HCT116 (cell line): ENCODE data around the gene KBTBD13. TPM values are rescaled to one million over a fixed set of nuclear protein-coding genes. Genes with fewer than 3 reads are reported as not detected.

Source experiments
- ATAC-seq: fragments of 200-7000 bp; cut with Tn5 transposase; 2 replicates; pipeline ENCODE4 v1.9.1; 2020; ENCODE audit warnings: mild to moderate bottlenecking, moderate library complexity
- BruUV-seq: library from RNA; stranded (reverse); fragments of 400-500 nt; replicated peaks from 2 replicates; lab custom pipeline; 2021; lab: Mats Ljungman, UMichigan
- CTCF ChIA-PET: fragments of 300-600 bp; sonication (Branson Sonifier 250); formaldehyde crosslinking; loops from one replicate; lab custom pipeline; 2021; ENCODE audit warnings: antibody characterized with exemption; lab: Charles Lee
- POLR2A ChIA-PET: fragments of 300-600, 350-600 bp; sonication (Branson Sonifier 250); formaldehyde crosslinking; loops from one replicate; lab custom pipeline; 2021; ENCODE audit warnings: antibody characterized with exemption; lab: Charles Lee
- RAD21 ChIA-PET, 2 experiments: fragments of 300-600 bp; sonication (Branson Sonifier 250); formaldehyde crosslinking; loops; one replicate each; lab custom pipeline; 2023; ENCODE audit warnings: low total read pairs in 2 of 2; ENCODE audit not compliant: uncharacterized antibody in 2 of 2, unreplicated experiment in 2 of 2, low non-redundant PET in 1 of 2; lab: Charles Lee
- DNase-seq: peaks from one replicate; pipeline ENCODE4 v3.0.0-alpha.2; 2010; ENCODE audit warnings: low read depth, low spot score
- H2AFZ ChIP-seq: fragments of 200-600 bp; shearing (Covaris generic), sonication (generic); 2 replicates; pipeline ENCODE4 v1.6.1; 2017; ENCODE audit warnings: low read depth, mixed run types, mixed read lengths, antibody characterized with exemption, low read length; ENCODE audit not compliant: poor library complexity, severe bottlenecking
- H3K27ac ChIP-seq: 2 replicates; pipeline ENCODE4 v1.5.1; 2012; ENCODE audit warnings: low read depth, low read length
- H3K27me3 ChIP-seq: fragments of 200-600 bp; sonication (generic); 2 replicates; pipeline ENCODE4 v1.6.1; 2016; ENCODE audit warnings: mixed run types, low read length, mixed read lengths; ENCODE audit not compliant: insufficient read depth
- H3K36me3 ChIP-seq, 2 experiments: fragments of 200-500 bp in 1 of 2; fragments of 200-600 bp in 1 of 2; sonication (Bioruptor generic) in 1 of 2; sonication (generic) in 1 of 2; 2 replicates each; pipeline versions ENCODE4 v1.5.1 to v1.6.1; 2014 to 2016; ENCODE audit warnings: low read length in 2 of 2, inconsistent platforms in 1 of 2, mixed read lengths in 1 of 2, mixed run types in 1 of 2; ENCODE audit not compliant: insufficient read depth in 2 of 2, control insufficient read depth in 1 of 2
- H3K4me1 ChIP-seq, 2 experiments: fragments of 200-600 bp in 1 of 2; sonication (generic) in 1 of 2; 2 replicates each; pipeline versions ENCODE4 v1.5.1 to v1.6.1; 2012 to 2017; ENCODE audit warnings: low read length in 2 of 2, inconsistent platforms in 1 of 2, mild to moderate bottlenecking in 1 of 2, mixed read lengths in 1 of 2, mixed run types in 1 of 2, moderate library complexity in 1 of 2; ENCODE audit not compliant: insufficient read depth in 2 of 2, control insufficient read depth in 1 of 2
- H3K4me2 ChIP-seq: fragments of 200-600 bp; sonication (generic); 2 replicates; pipeline ENCODE4 v1.6.1; 2017; ENCODE audit warnings: mixed run types, low read length, mixed read lengths
- H3K4me3 ChIP-seq, 2 experiments: fragments of 200-600 bp in 1 of 2; sonication (generic) in 1 of 2; replicated peaks in 1 of 2; 2 replicates each; pipeline ENCODE4 v1.5.1; 2011 to 2016; ENCODE audit warnings: low read length in 2 of 2, control low read depth in 1 of 2, low read depth in 1 of 2, mild to moderate bottlenecking in 1 of 2, mixed read lengths in 1 of 2, mixed run types in 1 of 2
- H3K79me2 ChIP-seq: fragments of 200-600 bp; sonication (generic); 2 replicates; pipeline ENCODE4 v1.6.1; 2017; ENCODE audit warnings: mild to moderate bottlenecking, mixed run types, low read length, moderate library complexity, mixed read lengths; ENCODE audit not compliant: insufficient read depth
- H3K9ac ChIP-seq: fragments of 200-600 bp; sonication (generic); 2 replicates; pipeline ENCODE4 v1.6.1; 2016; ENCODE audit warnings: low read length, mixed read lengths
- H3K9me2 ChIP-seq: fragments of 200-600 bp; sonication (generic), shearing (Covaris generic); 2 replicates; pipeline ENCODE4 v1.6.1; 2017; ENCODE audit warnings: mixed run types, mild to moderate bottlenecking, moderate library complexity; ENCODE audit not compliant: insufficient read depth
- H3K9me3 ChIP-seq, 2 experiments: fragments of 200-500 bp in 1 of 2; fragments of 200-600 bp in 1 of 2; sonication (Bioruptor generic) in 1 of 2; sonication (generic) in 1 of 2; 2 replicates each; pipeline ENCODE4 v1.6.1; 2014 to 2017; ENCODE audit warnings: low read length in 2 of 2, mixed read lengths in 2 of 2, inconsistent platforms in 1 of 2, low read depth in 1 of 2, mild to moderate bottlenecking in 1 of 2, mixed run types in 1 of 2, moderate library complexity in 1 of 2; ENCODE audit not compliant: control insufficient read depth in 1 of 2, insufficient read depth in 1 of 2
- H4K20me1 ChIP-seq: fragments of 200-600 bp; sonication (generic), shearing (Covaris generic); 2 replicates; pipeline ENCODE4 v1.6.1; 2017; ENCODE audit warnings: mixed run types, mild to moderate bottlenecking, moderate library complexity; ENCODE audit not compliant: insufficient read depth
- CEBPB ChIP-seq: IDR thresholded peaks from 2 replicates; pipeline ENCODE4 v1.6.1; 2012; ENCODE audit warnings: low read depth
- EGR1 ChIP-seq: IDR thresholded peaks from 2 replicates; pipeline ENCODE4 v1.6.1; 2012; ENCODE audit warnings: low read depth
- ELF1 ChIP-seq: IDR thresholded peaks from 2 replicates; pipeline ENCODE4 v1.6.1; 2012; ENCODE audit warnings: low read depth, borderline replicate concordance
- EZH2 ChIP-seq: fragments of 200-600 bp; sonication (generic); IDR thresholded peaks from 2 replicates; pipeline ENCODE4 v1.6.1; 2017; ENCODE audit warnings: antibody characterized with exemption, mixed run types
- JUND ChIP-seq: IDR thresholded peaks from 2 replicates; pipeline ENCODE4 v1.6.1; 2012
- MAX ChIP-seq: IDR thresholded peaks from 2 replicates; pipeline ENCODE4 v1.6.1; 2012
- POLR2AphosphoS5 ChIP-seq: IDR thresholded peaks from 2 replicates; pipeline ENCODE4 v1.6.1; 2011; ENCODE audit warnings: mild to moderate bottlenecking, low read depth, low read length, moderate library complexity
- RAD21 ChIP-seq: IDR thresholded peaks from 2 replicates; pipeline ENCODE4 v1.6.1; 2012; ENCODE audit warnings: low read depth, mild to moderate bottlenecking
- SP1 ChIP-seq: IDR thresholded peaks from 2 replicates; pipeline ENCODE4 v1.6.1; 2012; ENCODE audit warnings: low read depth
- SRF ChIP-seq: IDR thresholded peaks from 2 replicates; pipeline ENCODE4 v1.6.1; 2012; ENCODE audit warnings: low read depth
- ZBTB33 ChIP-seq: IDR thresholded peaks from 2 replicates; pipeline ENCODE4 v1.6.1; 2011; ENCODE audit warnings: mild to moderate bottlenecking, low read length, moderate library complexity; ENCODE audit not compliant: insufficient replicate concordance; ENCODE audit errors: extremely low read depth
- ZFX ChIP-seq: fragments of 450-650 bp; IDR thresholded peaks from 2 replicates; pipeline ENCODE4 v1.6.1; 2017
- intact Hi-C: fragments of 100-400 bp; cut with micrococcal nuclease; formaldehyde crosslinking; loops from 2 replicates; pipeline ENCODE4 v1.10.0; 2022
- total RNA-seq: library from RNA; stranded (reverse); gene quantifications from one replicate; pipeline ENCODE4 v1.2.1, GENCODE V29; 2021; ENCODE audit not compliant: unreplicated experiment
- TF ChIP-seq, protein P1 (sequence below), 3 experiments: fragments of 200-600 bp in 1 of 3; sonication (generic) in 1 of 3; IDR thresholded peaks in 2 of 3; conservative IDR thresholded peaks in 1 of 3; 2 replicates each; pipeline ENCODE4 v1.5.1; 2012 to 2017; ENCODE audit warnings: low read depth in 2 of 3, low read length in 2 of 3, antibody characterized with exemption in 1 of 3, borderline replicate concordance in 1 of 3, control low read depth in 1 of 3, mild to moderate bottlenecking in 1 of 3, mixed read lengths in 1 of 3, mixed run types in 1 of 3, moderate library complexity in 1 of 3; ENCODE audit not compliant: insufficient read depth in 1 of 3

The KBTBD13 gene
- total RNA-seq, 1 experiment from 2014 or later, result not detected

GRCh38 chr15:65058394-65059368, 17.9 kb upstream of the KBTBD13 start (continued):
- TF ChIP-seq ZBTB33, result no peak

GRCh38 chr15:65059369-65059750, 17.2 kb upstream of the KBTBD13 start:
- Histone ChIP-seq H3K4me3 (no peak overlapping the region), H3K4me2 (no peak overlapping the region), H3K27me3 (no peaks in the 10 kb centered on the region), H3K9ac (no peak overlapping the region), H3K9me3 (no peaks in the 10 kb centered on the region), H3K79me2 (no peaks in the 10 kb centered on the region), H3K27ac (no peak overlapping the region), H2AFZ (no peak overlapping the region), H3K4me1 (peaks cover 23 to 39% of the 10 kb centered on the region in 2 experiments), H3K9me2 (no peaks in the 10 kb centered on the region), H3K36me3 (no peaks in the 10 kb centered on the region), H4K20me1 (no peaks in the 10 kb centered on the region)
- ATAC-seq, result no peak
- RAD21 ChIA-PET, result no interaction called here
- intact Hi-C loops, result no loop called here
- BruUV-seq, result no TSS peak
- no peak for DNase-seq
- CTCF ChIA-PET, result no interaction called here
- TF ChIP-seq RAD21 (no peak), MAX (no peak), POLR2AphosphoS5 (no peak), ZFX (no peak), ELF1 (no peak), EZH2 (no peak), SP1 (no peak), SRF (no peak), JUND (no peak), CEBPB (no peak), EGR1 (no peak), ZBTB33 (no peak)
- TF ChIP-seq, protein P1, sequence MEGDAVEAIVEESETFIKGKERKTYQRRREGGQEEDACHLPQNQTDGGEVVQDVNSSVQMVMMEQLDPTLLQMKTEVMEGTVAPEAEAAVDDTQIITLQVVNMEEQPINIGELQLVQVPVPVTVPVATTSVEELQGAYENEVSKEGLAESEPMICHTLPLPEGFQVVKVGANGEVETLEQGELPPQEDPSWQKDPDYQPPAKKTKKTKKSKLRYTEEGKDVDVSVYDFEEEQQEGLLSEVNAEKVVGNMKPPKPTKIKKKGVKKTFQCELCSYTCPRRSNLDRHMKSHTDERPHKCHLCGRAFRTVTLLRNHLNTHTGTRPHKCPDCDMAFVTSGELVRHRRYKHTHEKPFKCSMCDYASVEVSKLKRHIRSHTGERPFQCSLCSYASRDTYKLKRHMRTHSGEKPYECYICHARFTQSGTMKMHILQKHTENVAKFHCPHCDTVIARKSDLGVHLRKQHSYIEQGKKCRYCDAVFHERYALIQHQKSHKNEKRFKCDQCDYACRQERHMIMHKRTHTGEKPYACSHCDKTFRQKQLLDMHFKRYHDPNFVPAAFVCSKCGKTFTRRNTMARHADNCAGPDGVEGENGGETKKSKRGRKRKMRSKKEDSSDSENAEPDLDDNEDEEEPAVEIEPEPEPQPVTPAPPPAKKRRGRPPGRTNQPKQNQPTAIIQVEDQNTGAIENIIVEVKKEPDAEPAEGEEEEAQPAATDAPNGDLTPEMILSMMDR (IDR thresholded peaks at IDR 0.05 in 2 of 3, conservative IDR thresholded peaks at IDR 0.05 in 1 of 3; ENCODE audit: borderline replicate concordance in 1 of 3, insufficient read depth in 1 of 3, low read depth in 2 of 3, low read length in 2 of 3), result no peak
- POLR2A ChIA-PET, result no interaction called here
